Medulla oblongata (tissue), 1 donor: ENCODE results near the gene SPIRE1.
"Not testable (repeated sequence)": the region's sequence is repeated elsewhere in the genome, so short reads cannot be mapped to it uniquely, and the experiment has no call there.

Source experiments
- DNase-seq: peaks from one replicate; pipeline ENCODE4 v3.0.0-alpha.2; 2015; ENCODE audit errors: extremely low spot score

Gene SPIRE1

GRCh38 chr18:12599543-12599942 is 58.4 kb downstream of the SPIRE1 start:
- no peak for DNase-seq

DNA sequence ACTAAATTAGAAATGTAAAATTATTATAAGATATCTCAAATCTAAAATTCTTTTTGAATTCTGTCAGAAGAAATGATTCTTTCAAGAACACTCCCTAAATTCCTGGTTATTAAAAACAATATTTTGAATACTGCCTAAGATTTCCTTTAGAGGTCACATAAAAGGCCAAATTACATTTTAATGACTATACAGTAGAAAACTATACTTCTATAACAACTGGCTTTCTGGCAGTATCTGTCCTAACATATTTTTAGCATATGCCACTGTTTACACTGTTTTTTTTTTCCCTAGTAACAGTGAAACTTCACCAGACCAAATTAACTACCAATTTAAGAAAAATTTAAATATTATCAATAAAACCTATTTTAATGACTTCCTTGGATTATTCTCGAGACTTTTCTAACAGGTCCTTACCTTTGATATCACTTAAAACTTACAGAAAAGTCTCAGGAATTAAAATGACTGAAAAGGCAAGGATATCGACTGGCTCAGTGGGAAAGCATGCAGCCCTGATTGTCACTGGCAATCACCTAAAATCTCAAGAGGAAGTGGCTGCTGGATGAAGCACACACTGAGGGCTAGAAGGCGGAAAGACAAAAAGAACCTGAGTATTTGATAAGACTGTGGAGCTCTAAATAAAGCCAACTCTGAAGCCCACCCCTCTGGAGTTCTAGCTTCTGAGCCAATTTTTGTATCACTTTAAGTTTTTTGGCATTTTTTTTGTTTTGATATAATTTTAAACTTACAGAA is 59.6 kb downstream of the SPIRE1 start:
- no peak for DNase-seq

GRCh38 chr18:12597760-12598159 is 60.1 kb downstream of the SPIRE1 start:
- DNase-seq: no peak

DNA sequence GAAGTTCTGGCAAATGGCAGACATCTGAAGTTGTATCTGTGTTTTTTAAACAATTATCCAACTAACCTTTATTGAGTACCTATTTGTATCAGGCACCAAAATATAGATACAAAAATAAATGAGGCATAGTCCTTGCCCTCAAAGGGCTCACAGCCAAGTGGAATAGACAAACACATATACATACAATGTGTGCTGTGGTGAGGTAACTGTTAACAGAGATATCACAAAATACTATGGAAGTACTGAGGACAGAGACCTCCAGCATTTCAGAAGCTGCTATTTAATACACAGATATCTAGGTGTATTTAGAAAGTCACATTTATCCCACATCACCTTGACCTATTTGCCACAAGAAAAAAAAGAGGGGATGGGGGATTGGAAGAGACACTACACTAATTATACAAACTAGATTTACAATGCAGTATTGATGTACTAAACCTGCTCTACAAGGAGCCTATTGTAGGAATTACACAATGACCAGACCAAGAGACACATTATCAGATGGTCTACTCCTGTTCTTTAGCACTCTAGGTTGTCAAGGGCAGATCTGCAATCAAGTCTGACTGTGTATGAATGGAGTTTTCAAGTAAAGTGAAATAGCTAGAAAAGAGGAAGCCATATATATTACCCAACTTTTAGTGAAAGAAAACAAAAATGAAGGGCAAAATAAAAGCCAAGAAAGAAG is 62.2 kb downstream of the SPIRE1 start:
- DNase-seq: peak; percentile 19

DNA sequence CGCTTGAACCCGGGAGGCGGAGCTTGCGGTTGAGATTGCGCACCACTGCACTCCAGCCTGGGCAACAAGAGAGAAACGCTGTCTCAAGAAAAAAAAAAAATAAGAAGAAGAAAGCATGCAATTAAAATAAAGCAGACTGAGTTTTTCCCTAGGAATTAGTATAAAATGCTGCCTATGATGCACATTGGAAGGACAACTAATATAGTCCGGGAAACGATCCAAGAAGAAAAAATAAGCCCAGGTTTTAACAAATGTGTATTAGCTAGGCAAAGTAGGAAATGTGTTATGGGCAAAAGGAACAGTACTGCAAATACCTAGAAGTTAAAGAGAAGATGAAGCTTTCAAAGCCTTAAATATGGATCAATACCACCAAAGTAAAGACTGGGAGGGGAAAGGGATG is 64.0 kb downstream of the SPIRE1 start:
- no peak for DNase-seq

- DNase-seq: no peak
These were observed 65.2 kb downstream of the SPIRE1 start for GRCh38 chr18:12592597-12593127.

DNA sequence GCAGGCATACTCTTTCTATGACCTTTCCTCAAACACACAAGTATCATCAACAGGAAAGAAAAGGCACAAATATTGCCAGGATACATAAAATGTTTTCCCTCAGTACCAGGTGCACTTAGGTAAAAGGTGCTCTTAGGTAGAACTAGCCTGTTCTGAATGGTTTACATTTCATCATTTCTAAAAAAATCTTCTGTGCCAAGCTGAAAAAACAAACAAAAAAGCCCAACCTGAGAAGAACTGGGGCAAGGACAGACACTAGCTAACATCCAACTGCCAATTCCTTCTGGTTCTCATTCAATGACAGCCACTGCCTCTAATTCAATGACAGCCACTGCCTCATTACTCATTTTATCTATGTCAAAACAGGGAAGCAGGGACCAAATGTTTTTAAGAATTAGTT is 68.5 kb downstream of the SPIRE1 start:
- DNase-seq: no peak

DNA sequence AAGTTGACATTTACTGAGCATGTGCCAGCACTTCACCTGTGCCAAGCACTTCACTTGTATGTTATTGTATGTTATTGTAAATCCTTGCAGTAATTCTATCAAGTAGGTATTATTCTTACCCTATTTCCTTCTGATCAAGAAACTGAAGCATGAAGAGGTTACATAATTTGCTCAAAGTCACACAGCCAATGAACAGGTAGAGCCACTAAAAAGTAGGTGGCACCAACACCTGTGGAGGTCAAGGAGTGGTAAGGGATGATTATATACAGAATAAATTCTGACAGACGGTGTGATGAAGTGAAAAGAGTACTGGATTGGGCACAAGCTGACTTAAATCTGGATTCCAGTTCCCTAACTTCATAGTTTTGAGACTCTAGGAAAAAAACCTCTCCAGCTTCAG is 71.0 kb downstream of the SPIRE1 start:
- DNase-seq: no peak

DNA sequence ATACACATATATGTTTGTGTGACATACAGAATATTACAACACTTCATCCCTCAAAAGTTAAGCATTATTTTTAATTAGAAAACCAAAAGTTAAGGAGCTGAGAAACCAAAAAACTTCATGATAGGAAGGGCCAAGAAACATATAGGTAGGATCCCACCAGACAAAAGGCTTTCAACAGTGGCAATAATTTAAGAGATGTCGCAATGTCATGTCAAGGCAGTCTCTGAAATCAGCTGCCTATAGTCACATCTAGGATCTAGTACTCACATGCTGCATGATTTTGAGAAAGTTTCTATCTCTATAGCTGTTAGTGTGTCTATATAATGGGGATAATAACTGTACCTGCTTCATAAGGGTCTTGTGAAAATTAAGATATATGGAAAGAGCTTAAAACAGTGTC is 72.7 kb downstream of the SPIRE1 start:
- DNase-seq: no peak

- no peak for DNase-seq
These were observed 77.1 kb downstream of the SPIRE1 start for GRCh38 chr18:12580630-12581342.

DNA sequence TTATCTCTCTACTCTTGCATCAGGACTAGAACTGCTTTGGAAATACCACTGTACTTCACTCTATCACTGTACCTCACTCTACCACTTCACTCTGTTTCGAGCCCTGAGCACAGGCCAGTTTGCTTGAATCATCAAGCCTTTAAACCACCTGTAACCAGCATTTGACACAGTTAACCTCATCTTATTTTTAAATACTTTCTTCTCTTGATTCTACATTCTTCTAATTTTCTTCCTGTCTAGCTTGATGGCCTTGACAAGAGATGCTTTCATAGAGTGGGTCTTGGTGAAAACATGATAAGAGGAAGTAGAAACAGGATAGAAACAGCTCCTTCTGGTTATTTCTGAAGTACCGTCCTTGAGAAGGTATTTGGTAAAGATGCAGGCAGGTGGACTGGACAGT is 78.1 kb downstream of the SPIRE1 start:
- DNase-seq: no peak

DNA sequence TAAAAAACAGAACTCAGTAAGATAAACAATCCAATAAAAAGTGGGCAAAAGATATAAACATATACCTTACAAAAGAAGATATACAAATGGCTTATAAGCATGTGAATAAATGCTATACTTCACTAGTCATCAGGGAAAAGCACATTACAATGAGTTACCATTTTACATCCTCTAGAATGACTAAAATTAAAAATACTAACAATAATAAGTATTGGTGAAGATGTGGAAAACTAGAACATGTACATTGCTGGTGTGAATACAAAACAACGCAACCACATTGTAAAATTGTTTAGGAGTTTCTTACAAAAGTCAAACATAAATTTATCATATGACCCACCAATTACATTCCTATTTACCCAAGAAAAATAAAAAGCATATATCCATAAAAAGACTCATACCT is 80.1 kb downstream of the SPIRE1 start:
- DNase-seq: no peak

GRCh38 chr18:12574494-12575185 is 83.3 kb downstream of the SPIRE1 start:
- DNase-seq: no peak

- DNase-seq: no peak
These were observed 86.3 kb downstream of the SPIRE1 start for GRCh38 chr18:12571630-12572029.

GRCh38 chr18:12569791-12570190 is 88.1 kb downstream of the SPIRE1 start:
- no peak for DNase-seq

DNA sequence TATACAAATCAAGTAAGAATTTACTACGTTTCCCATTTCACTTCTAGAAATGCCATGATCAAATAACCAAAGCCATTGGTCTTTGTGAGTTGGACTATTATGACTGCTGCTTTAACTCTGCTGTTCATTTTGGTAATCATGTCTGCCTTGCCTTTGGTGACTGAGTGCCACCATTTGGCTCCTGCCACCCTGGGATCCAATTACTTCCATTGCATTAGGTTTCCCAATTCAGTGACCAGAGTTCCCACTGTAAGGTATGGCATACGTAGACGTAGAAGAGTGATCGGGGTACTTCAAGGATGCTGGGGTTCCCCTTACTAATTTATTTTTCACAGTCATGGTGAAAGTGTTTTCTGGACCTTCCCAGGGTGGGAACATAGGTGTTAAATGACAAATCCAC is 90.1 kb downstream of the SPIRE1 start:
- DNase-seq: no peak

DNA sequence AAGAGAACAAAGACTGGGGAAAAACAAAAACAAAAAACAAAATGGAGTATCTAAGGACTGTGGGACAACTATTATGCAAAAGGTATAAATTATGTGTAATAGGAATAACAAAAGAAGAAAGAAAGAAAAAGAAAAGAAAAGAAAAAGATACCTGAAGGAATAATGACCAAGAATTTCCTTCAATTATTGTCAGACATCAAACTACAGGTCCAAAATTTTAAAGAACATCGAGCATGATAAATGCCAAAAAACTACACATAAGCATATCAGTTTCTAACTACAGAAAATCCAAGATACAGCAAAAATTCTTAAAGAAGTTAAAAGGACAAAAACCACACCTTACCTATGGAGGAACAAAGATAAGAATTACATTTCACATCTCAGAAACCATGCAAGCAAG is 93.0 kb downstream of the SPIRE1 start:
- DNase-seq: no peak

- DNase-seq: no peak
These were observed 93.5 kb downstream of the SPIRE1 start for GRCh38 chr18:12564378-12564777.

- not testable (repeated sequence) for DNase-seq
These were observed 97.3 kb downstream of the SPIRE1 start for GRCh38 chr18:12560600-12560999.

GRCh38 chr18:12559319-12559718 is 98.6 kb downstream of the SPIRE1 start:
- no peak for DNase-seq

- DNase-seq: no peak
These were observed 100.7 kb downstream of the SPIRE1 start for GRCh38 chr18:12556946-12557806.
